NCI-H1930 (cell line): ENCODE data around the gene MRPL51.
A peak's percentile ranks its signal among the peaks of the same experiment; 100 is the strongest.

ENCODE experiments used
- DNase-seq, 2 experiments: peaks; one replicate each; lab custom pipeline; 2025; lab: John Stamatoyannopoulos, UW

The MRPL51 gene

DNA sequence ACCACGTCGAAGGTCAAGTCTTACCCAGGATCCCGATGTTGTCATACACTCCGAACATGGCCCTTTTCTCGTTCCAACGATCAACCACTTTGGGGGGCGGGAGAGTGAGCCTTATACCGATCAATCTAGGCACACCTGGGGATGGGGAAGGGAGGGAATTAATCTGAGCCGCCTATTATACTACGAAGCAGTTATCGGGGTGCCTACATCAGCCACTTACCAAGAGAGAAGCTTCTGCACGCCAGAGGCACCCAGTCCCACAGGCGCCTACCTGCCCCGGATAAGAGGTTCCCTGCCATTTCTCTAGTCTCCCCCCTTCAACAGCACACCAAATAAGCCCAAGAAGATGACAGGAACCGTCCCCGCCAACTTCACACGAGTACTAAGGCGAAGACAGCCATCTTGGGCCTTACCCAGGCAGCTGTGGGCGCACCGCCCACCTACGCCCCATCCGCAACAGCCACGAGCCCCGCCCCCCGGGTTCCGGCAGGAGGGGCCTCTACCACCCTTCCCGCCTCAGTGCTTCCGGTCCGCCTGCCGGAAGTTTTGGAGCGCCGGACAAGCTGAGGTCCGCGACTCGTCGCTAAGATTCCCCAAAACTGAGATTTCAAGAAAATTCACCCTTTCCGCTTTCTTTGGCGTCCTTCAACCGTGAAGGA lies at the start of gene MRPL51:
Gene MRPL51, minus strand, starts transcription at position 425 of the 659 bp plus-strand sequence. Its CDS starts 126 bp downstream, at position 299.
- DNase-seq = peak; percentile 95 to 96

DNA sequence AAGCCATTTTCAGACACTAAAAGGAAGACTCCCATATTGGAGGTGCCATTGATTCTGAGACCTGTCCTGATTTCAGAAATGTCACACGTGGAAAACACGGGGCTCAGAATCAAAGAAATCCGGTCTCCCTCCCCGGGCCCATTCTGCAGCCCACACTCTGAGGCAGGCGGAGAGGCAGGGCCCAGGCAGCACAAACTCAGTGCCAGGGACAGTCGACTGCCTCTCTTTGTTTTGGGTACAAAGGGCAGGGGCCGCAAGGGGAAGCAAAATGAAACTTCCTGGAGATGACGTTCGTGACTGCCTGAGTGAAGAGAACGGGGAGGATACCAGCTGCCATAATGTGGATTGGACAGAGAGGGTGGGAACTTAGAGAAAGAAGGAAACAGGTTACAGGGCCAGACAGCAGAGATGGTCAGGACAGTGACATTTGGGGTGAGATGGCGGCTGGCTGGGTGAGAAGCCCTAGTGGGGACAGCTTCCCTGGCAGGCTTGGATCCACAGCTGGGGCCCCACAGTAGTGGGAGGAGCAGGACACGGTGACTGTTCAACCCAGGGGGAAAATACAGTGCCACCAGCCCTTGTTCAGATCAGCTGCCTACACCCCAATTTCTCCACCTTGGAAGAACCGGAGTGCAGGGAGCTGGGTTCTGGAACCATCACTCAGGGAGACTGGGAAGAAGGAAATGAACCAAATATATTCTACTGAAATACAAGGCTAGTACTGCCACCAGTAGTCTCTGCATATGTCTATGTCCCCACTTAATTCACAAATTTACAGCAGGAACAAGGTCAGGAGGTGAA lies 49.3 kb upstream of the MRPL51 start:
- no peak for DNase-seq

DNA sequence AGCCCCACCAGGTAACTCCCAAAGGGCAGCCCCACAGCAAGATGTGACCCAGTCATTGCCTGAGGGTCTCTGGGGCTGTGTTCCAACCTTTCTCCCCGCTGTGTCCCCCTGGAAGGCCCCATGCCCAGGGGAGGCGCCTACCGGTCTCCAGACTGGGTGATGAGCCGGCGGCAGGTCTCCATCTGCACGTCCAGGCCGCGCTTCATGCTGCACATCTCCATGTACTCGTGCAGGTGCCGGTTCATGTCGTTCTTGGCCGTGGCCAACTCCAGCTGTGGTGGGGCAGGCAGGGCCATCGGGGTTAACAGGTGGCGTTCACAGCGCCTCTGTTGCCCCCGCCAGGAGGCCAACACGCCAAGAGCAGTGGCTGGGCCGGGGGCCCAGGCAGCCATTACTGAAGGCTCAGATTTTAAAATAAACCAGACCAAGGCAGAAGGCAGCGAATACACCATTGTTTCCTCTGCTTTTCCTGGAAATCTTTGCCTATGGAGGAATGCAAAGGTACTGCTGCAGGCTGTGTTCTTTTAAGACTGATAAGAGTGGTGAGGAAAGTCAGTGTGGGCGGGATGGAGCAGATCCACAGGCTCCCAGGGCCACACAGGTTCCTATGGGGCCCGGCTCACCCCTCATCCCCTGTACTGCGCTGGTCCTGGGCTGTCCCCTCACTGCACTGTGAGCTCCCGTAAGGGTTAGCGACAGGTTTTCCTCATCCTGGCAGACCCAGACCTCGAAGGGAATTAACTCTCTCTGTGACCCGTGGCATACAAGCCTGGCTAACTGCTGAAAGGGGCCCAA lies 48.5 kb upstream of the MRPL51 start:
- DNase-seq = no peak

DNA sequence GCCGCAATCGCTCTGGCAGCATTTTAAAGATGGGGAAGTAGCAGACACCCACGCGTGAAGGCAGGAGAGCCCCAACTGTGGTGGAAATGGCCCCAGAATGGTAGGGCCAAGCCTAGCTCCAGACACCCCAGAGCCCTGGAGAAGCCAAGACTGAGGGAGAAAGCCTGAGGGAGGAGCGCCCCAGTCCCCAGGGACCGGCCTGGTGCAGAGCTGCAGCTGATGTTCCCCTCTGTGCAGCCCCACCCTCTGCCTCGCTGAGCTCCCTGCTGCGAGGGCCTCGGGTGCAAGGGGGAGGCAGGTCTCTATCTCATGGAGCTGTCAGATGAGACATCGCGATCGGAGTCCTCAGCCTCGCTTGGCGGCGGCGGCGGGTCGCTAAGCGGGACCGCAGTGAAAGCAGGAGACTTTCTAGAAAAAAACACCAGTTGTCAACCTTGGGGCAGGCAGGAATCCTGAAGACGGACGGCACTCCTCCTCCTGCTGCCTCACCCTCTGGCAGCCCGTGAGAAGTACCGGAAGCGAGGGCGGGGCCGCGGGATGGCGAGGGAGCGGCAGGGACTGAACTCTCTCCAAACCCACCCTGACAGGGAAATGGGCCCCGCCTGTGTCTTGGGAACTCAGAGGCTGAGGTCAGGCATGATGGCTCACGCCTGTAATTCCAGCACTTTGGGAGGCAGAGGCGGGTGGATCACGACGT lies 47.3 kb upstream of the MRPL51 start:
- no peak for DNase-seq

DNA sequence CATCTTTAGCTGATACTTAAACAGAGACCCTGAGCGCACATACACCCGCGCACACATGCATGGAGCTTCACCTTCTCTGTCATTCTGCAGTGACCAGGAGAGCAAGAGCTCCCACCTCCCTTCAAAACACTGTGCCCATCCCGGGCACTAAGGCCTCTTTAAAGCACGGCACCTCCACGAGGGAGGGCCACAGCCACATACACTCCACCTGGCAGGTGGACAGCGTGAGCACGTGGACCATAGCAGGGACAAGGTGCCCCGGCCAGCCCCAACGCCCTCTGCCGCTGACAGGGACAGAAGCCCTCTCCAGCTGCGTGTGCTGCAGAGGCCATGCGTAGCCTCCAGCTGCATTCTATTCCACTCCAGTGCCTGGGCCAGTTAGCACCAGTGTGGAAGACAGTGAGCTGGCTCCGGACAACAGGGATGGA lies 46.7 kb upstream of the MRPL51 start:
- no peak for DNase-seq

DNA sequence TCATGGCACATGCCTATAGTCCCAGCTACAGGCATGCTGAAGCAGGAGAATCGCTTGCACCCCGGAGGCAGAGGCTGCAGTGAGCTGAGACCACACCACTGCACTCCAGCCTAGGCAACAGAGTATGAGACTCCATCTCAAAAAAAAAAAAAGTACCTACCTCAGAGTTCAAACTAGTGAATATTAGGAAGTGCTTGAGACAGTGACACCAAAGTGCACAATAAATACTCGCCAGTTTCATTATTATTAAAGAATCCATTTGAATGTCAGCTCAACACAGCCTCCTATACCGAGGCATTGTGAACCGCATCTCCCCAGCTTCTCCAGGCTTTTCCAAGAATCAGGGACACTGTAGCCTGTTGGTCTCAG lies 46.2 kb upstream of the MRPL51 start:
- no peak for DNase-seq

DNA sequence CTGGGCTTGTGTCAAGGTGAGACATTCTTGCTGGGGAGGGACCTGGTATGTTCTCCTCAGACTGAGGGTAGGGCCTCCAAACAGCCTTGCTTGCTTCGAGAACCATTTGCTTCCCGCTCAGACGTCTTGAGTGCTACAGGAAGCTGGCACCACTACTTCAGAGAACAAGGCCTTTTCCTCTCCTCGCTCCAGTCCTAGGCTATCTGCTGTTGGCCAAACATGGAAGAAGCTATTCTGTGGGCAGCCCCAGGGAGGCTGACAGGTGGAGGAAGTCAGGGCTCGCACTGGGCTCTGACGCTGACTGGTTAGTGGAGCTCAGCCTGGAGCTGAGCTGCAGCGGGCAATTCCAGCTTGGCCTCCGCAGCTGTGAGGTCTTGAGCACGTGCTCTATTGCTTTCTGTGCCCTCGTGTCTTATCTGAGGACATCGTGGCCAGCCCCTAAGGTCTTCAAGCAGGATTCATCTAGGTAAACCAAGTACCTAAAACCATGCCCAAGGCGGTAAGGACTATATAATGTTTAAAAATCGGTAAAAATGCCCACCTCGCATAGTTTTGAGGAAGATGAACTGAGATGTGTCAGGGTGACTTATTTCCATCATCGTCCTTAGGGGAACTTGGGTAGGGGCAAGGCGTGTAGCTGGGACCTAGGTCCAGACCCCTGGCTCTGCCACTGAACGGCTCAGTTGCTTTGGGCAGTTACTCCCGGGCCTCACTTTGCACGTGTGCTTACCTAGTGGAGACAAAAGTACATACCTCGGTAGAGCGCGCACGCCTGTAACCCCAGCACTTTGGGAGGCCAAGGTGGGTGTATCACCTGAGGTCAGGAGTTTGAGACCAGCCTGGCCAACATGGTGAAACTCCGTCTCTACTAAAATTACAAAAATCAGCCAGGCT lies 45.6 kb upstream of the MRPL51 start:
- no peak for DNase-seq

DNA sequence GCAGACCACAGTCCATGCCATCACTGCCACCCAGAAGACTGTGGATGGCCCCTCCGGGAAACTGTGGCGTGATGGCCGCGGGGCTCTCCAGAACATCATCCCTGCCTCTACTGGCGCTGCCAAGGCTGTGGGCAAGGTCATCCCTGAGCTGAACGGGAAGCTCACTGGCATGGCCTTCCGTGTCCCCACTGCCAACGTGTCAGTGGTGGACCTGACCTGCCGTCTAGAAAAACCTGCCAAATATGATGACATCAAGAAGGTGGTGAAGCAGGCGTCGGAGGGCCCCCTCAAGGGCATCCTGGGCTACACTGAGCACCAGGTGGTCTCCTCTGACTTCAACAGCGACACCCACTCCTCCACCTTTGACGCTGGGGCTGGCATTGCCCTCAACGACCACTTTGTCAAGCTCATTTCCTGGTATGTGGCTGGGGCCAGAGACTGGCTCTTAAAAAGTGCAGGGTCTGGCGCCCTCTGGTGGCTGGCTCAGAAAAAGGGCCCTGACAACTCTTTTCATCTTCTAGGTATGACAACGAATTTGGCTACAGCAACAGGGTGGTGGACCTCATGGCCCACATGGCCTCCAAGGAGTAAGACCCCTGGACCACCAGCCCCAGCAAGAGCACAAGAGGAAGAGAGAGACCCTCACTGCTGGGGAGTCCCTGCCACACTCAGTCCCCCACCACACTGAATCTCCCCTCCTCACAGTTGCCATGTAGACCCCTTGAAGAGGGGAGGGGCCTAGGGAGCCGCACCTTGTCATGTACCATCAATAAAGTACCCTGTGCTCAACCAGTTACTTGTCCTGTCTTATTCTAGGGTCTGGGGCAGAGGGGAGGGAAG lies 44.7 kb upstream of the MRPL51 start:
- peak; percentile 52 to 80 for DNase-seq

DNA sequence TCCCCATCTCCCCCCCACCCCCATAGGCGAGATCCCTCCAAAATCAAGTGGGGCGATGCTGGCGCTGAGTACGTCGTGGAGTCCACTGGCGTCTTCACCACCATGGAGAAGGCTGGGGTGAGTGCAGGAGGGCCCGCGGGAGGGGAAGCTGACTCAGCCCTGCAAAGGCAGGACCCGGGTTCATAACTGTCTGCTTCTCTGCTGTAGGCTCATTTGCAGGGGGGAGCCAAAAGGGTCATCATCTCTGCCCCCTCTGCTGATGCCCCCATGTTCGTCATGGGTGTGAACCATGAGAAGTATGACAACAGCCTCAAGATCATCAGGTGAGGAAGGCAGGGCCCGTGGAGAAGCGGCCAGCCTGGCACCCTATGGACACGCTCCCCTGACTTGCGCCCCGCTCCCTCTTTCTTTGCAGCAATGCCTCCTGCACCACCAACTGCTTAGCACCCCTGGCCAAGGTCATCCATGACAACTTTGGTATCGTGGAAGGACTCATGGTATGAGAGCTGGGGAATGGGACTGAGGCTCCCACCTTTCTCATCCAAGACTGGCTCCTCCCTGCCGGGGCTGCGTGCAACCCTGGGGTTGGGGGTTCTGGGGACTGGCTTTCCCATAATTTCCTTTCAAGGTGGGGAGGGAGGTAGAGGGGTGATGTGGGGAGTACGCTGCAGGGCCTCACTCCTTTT lies 44.0 kb upstream of the MRPL51 start:
- DNase-seq = no peak

DNA sequence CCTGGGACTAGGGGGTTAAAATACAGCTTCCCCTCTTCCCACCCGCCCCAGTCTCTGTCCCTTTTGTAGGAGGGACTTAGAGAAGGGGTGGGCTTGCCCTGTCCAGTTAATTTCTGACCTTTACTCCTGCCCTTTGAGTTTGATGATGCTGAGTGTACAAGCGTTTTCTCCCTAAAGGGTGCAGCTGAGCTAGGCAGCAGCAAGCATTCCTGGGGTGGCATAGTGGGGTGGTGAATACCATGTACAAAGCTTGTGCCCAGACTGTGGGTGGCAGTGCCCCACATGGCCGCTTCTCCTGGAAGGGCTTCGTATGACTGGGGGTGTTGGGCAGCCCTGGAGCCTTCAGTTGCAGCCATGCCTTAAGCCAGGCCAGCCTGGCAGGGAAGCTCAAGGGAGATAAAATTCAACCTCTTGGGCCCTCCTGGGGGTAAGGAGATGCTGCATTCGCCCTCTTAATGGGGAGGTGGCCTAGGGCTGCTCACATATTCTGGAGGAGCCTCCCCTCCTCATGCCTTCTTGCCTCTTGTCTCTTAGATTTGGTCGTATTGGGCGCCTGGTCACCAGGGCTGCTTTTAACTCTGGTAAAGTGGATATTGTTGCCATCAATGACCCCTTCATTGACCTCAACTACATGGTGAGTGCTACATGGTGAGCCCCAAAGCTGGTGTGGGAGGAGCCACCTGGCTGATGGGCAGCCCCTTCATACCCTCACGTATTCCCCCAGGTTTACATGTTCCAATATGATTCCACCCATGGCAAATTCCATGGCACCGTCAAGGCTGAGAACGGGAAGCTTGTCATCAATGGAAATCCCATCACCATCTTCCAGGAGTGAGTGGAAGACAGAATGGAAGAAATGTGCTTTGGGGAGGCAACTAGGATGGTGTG lies 43.1 kb upstream of the MRPL51 start:
- no peak for DNase-seq

DNA sequence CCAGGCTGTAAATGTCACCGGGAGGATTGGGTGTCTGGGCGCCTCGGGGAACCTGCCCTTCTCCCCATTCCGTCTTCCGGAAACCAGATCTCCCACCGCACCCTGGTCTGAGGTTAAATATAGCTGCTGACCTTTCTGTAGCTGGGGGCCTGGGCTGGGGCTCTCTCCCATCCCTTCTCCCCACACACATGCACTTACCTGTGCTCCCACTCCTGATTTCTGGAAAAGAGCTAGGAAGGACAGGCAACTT lies 42.6 kb upstream of the MRPL51 start:
- DNase-seq = no peak

DNA sequence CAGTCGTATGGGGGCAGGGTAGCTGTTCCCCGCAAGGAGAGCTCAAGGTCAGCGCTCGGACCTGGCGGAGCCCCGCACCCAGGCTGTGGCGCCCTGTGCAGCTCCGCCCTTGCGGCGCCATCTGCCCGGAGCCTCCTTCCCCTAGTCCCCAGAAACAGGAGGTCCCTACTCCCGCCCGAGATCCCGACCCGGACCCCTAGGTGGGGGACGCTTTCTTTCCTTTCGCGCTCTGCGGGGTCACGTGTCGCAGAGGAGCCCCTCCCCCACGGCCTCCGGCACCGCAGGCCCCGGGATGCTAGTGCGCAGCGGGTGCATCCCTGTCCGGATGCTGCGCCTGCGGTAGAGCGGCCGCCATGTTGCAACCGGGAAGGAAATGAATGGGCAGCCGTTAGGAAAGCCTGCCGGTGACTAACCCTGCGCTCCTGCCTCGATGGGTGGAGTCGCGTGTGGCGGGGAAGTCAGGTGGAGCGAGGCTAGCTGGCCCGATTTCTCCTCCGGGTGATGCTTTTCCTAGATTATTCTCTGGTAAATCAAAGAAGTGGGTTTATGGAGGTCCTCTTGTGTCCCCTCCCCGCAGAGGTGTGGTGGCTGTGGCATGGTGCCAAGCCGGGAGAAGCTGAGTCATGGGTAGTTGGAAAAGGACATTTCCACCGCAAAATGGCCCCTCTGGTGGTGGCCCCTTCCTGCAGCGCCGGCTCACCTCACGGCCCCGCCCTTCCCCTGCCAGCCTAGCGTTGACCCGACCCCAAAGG lies 42.1 kb upstream of the MRPL51 start:
- peak; percentile 42 to 58 for DNase-seq

DNA sequence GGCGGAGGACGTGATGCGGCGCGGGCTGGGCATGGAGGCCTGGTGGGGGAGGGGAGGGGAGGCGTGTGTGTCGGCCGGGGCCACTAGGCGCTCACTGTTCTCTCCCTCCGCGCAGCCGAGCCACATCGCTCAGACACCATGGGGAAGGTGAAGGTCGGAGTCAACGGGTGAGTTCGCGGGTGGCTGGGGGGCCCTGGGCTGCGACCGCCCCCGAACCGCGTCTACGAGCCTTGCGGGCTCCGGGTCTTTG lies 41.6 kb upstream of the MRPL51 start:
- peak in 1 of 2 experiments; percentile 83 for DNase-seq

DNA sequence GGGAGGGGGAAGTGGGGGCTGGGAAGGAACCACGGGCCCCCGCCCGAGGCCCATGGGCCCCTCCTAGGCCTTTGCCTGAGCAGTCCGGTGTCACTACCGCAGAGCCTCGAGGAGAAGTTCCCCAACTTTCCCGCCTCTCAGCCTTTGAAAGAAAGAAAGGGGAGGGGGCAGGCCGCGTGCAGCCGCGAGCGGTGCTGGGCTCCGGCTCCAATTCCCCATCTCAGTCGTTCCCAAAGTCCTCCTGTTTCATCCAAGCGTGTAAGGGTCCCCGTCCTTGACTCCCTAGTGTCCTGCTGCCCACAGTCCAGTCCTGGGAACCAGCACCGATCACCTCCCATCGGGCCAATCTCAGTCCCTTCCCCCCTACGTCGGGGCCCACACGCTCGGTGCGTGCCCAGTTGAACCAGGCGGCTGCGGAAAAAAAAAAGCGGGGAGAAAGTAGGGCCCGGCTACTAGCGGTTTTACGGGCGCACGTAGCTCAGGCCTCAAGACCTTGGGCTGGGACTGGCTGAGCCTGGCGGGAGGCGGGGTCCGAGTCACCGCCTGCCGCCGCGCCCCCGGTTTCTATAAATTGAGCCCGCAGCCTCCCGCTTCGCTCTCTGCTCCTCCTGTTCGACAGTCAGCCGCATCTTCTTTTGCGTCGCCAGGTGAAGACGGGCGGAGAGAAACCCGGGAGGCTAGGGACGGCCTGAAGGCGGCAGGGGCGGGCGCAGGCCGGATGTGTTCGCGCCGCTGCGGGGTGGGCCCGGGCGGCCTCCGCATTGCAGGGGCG lies 41.0 kb upstream of the MRPL51 start, which contains the start of gene GAPDH:
Gene GAPDH, plus strand, starts transcription at position 595 of the 772 bp plus-strand sequence. CDS start 316 bp downstream, outside the sequence.
- DNase-seq = peak; percentile 98 to 99

DNA sequence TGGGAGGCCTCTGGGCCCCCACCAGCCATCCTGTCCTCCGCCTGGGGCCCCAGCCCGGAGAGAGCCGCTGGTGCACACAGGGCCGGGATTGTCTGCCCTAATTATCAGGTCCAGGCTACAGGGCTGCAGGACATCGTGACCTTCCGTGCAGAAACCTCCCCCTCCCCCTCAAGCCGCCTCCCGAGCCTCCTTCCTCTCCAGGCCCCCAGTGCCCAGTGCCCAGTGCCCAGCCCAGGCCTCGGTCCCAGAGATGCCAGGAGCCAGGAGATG lies 40.5 kb upstream of the MRPL51 start:
- no peak for DNase-seq

DNA sequence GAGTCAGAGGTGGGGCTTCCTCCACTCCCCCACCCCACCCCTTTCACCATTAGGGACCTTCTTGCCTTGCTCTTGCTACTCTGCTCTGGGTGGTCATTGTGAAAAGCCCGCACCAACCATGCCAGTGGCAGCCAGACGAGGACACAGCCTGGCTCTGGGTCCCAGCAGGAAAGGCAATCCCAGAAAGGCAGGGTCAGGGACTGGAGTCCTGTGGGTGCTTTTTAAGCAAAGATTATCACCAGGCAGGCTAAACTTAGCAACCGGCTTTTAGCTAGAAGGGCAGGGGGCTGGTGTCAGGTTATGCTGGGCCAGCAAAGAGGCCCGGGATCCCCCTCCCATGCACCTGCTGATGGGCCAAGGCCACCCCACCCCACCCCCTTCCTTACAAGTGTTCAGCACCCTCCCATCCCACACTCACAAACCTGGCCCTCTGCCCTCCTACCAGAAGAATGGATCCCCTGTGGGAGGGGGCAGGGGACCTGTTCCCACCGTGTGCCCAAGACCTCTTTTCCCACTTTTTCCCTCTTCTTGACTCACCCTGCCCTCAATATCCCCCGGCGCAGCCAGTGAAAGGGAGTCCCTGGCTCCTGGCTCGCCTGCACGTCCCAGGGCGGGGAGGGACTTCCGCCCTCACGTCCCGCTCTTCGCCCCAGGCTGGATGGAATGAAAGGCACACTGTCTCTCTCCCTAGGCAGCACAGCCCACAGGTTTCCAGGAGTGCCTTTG lies 40.0 kb upstream of the MRPL51 start:
- peak; percentile 61 to 65 for DNase-seq
